Measurements from ENCODE around the gene GID8.

GID8 gene

GRCh38 chr20:62902926-62903615, 34.9 kb upstream of the GID8 start:
- no peaks in the 10 kb centered on the region for H3K9me3 ChIP-seq (ENCODE audit: insufficient read depth, low read length)
- H3K36me3 ChIP-seq (ENCODE audit: low read length): peaks cover 16% of the 10 kb centered on the region; the same call in 1 of the 2 replicates
- no peaks in the 10 kb centered on the region; the same call in 1 of the 2 replicates for H4K20me1 ChIP-seq (ENCODE audit: low read depth, low read length)
- H3K9me2 ChIP-seq (replicated peaks; ENCODE audit: insufficient read depth, low read length): no peaks in the 10 kb centered on the region
- no peak overlapping the region for H3K4me2 ChIP-seq (ENCODE audit: low read depth, low read length, poor library complexity, severe bottlenecking)
- no peak overlapping the region for H3K27ac ChIP-seq (ENCODE audit: low read depth, low read length)
- H3K27me3 ChIP-seq (ENCODE audit: low read length): no peaks in the 10 kb centered on the region
- H2AFZ ChIP-seq (ENCODE audit: low read depth, low read length, severe bottlenecking): no peak overlapping the region
- no peak for TF ChIP-seq CTCF (IDR thresholded peaks at IDR 0.05; ENCODE audit: insufficient read depth, low read length, poor library complexity, severe bottlenecking)
- TF ChIP-seq EZH2phosphoT487 (conservative IDR thresholded peaks at IDR 0.05; ENCODE audit: low read length): no peak
- peaks cover 16% of the 10 kb centered on the region for H3F3A ChIP-seq (ENCODE audit: insufficient read depth)
- no peak overlapping the region for H3K9ac ChIP-seq (ENCODE audit: low read length)
- H3K79me2 ChIP-seq (ENCODE audit: insufficient read depth, low read length): no peaks in the 10 kb centered on the region; the same call in 1 of the 2 replicates
- H3K4me3 ChIP-seq (ENCODE audit: insufficient read depth, low read length, poor library complexity, severe bottlenecking): no peak overlapping the region

- Histone ChIP-seq H2AFZ (ENCODE audit: low read depth, low read length, severe bottlenecking) (no peak overlapping the region), H3K4me2 (ENCODE audit: low read depth, low read length, poor library complexity, severe bottlenecking) (no peak overlapping the region), H3K79me2 (ENCODE audit: insufficient read depth, low read length) (0 out of 2 replicates have a peak, but pooled peaks cover 20% of the 10 kb centered on the region), H4K20me1 (ENCODE audit: low read depth, low read length) (no peaks in the 10 kb centered on the region; the same call in 1 of the 2 replicates), H3K9me3 (ENCODE audit: insufficient read depth, low read length) (no peaks in the 10 kb centered on the region), H3K36me3 (ENCODE audit: low read length) (peaks cover 16% of the 10 kb centered on the region; the same call in 1 of the 2 replicates), H3K27me3 (ENCODE audit: low read length) (no peaks in the 10 kb centered on the region), H3K27ac (ENCODE audit: low read depth, low read length) (no peak overlapping the region), H3F3A (ENCODE audit: insufficient read depth) (peaks cover 13% of the 10 kb centered on the region), H3K9ac (ENCODE audit: low read length) (no peak overlapping the region), H3K9me2 (replicated peaks; ENCODE audit: insufficient read depth, low read length) (no peaks in the 10 kb centered on the region), H3K4me3 (ENCODE audit: insufficient read depth, low read length, poor library complexity, severe bottlenecking) (no peak overlapping the region)
- TF ChIP-seq EZH2phosphoT487 (conservative IDR thresholded peaks at IDR 0.05; ENCODE audit: low read length) (no peak), CTCF (IDR thresholded peaks at IDR 0.05; ENCODE audit: insufficient read depth, low read length, poor library complexity, severe bottlenecking) (no peak)
Measured at GRCh38 chr20:62905536-62906117, 32.3 kb upstream of the GID8 start.

- Histone ChIP-seq H3K79me2 (ENCODE audit: insufficient read depth, low read length) (peaks cover 26% of the 10 kb centered on the region; the same call in 1 of the 2 replicates), H3K9ac (ENCODE audit: low read length) (no peak overlapping the region), H4K20me1 (ENCODE audit: low read depth, low read length) (no peaks in the 10 kb centered on the region; the same call in 1 of the 2 replicates), H2AFZ (ENCODE audit: low read depth, low read length, severe bottlenecking) (no peak overlapping the region), H3K27ac (ENCODE audit: low read depth, low read length) (no peak overlapping the region), H3K27me3 (ENCODE audit: low read length) (no peaks in the 10 kb centered on the region), H3F3A (ENCODE audit: insufficient read depth) (peaks cover 7% of the 10 kb centered on the region), H3K4me3 (ENCODE audit: insufficient read depth, low read length, poor library complexity, severe bottlenecking) (no peak overlapping the region), H3K36me3 (ENCODE audit: low read length) (peaks cover 16% of the 10 kb centered on the region; the same call in 1 of the 2 replicates), H3K9me3 (ENCODE audit: insufficient read depth, low read length) (no peaks in the 10 kb centered on the region), H3K9me2 (replicated peaks; ENCODE audit: insufficient read depth, low read length) (no peaks in the 10 kb centered on the region), H3K4me2 (ENCODE audit: low read depth, low read length, poor library complexity, severe bottlenecking) (no peak overlapping the region)
- TF ChIP-seq EZH2phosphoT487 (conservative IDR thresholded peaks at IDR 0.05; ENCODE audit: low read length) (no peak), CTCF (IDR thresholded peaks at IDR 0.05; ENCODE audit: insufficient read depth, low read length, poor library complexity, severe bottlenecking) (no peak)
Measured at GRCh38 chr20:62906209-62906608, 31.7 kb upstream of the GID8 start.

Data from SU-DHL-6 (cell line).